BLaER1 treated with 17β-estradiol and CSF1 and Interleukin-3, amounts not matched to agents 10 nM and 100 nM (cell line): ENCODE results near the gene GZMM.

ENCODE experiments used
- H3K27ac ChIP-seq, 11 experiments: shearing (Covaris generic); formaldehyde crosslinking; 2 replicates each; pipeline ENCODE4 v1.8.1; 2022
- H3K27me3 ChIP-seq, 11 experiments: shearing (Covaris generic); formaldehyde crosslinking; 2 replicates each; pipeline ENCODE4 v1.8.1; 2022
- H3K36me3 ChIP-seq, 11 experiments: shearing (Covaris generic); formaldehyde crosslinking; 2 replicates each; pipeline ENCODE4 v1.8.1; 2022
- H3K4me1 ChIP-seq, 10 experiments: shearing (Covaris generic); formaldehyde crosslinking; 2 replicates each; pipeline ENCODE4 v1.8.1; 2022
- H3K4me2 ChIP-seq, 11 experiments: shearing (Covaris generic); formaldehyde crosslinking; 2 replicates each; pipeline ENCODE4 v1.8.1; 2022
- H3K4me3 ChIP-seq, 10 experiments: shearing (Covaris generic); formaldehyde crosslinking; 2 replicates each; pipeline ENCODE4 v1.8.1; 2022
- H3K9ac ChIP-seq, 11 experiments: shearing (Covaris generic); formaldehyde crosslinking; 2 replicates each; pipeline ENCODE4 v1.8.1; 2022
- H3K9me3 ChIP-seq, 11 experiments: shearing (Covaris generic); formaldehyde crosslinking; replicated peaks in 1 of 11; 2 replicates each; pipeline ENCODE4 v1.8.1; 2022
- H4K20me1 ChIP-seq, 11 experiments: shearing (Covaris generic); formaldehyde crosslinking; 2 replicates each; pipeline ENCODE4 v1.8.1; 2022
- Cebpa-rat ChIP-seq, 11 experiments: shearing (Covaris generic); IDR thresholded peaks; 2 replicates each; pipeline ENCODE4 v1.8.1; 2022

The GZMM gene

GRCh38 chr19:558770-559439 lies 15.1 kb downstream of the GZMM start:
- H3K36me3 ChIP-seq, result peaks cover 0 to 17% (median 9%) of the 10 kb centered on the region in 11 experiments; a peak in 8 of 22 replicates
- peak overlapping the region in 5 of 11 experiments; percentile 16 to 48 (median 35); a peak in 8 of 22 replicates for H3K27ac ChIP-seq

GRCh38 chr19:560121-560520 lies 16.3 kb downstream of the GZMM start:
- no peak for TF ChIP-seq Cebpa-rat (IDR thresholded peaks at IDR 0.05)
- peaks cover 0 to 17% (median 9%) of the 10 kb centered on the region in 11 experiments; a peak in 8 of 22 replicates for H3K36me3 ChIP-seq
- H3K4me1 ChIP-seq, result peaks cover 0 to 32% (median 21%) of the 10 kb centered on the region in 10 experiments; a peak in 14 of 20 replicates
- no peak overlapping the region for H3K9ac ChIP-seq
- no peak overlapping the region for H3K4me3 ChIP-seq
- H3K4me2 ChIP-seq, result peak overlapping the region in 4 of 11 experiments; percentile 42 to 60 (median 50); a peak in 4 of 22 replicates
- no peak overlapping the region for H3K27ac ChIP-seq
- no peaks in the 10 kb centered on the region for H4K20me1 ChIP-seq
- H3K27me3 ChIP-seq, result no peaks in the 10 kb centered on the region
- H3K9me3 ChIP-seq, result peaks cover 5 to 29% (median 26%) of the 10 kb centered on the region in 11 experiments; a peak in 21 of 22 replicates

More at GRCh38 chr19:558770-559439, 15.1 kb downstream of the GZMM start:
- Histone ChIP-seq H4K20me1 (no peaks in the 10 kb centered on the region), H3K4me1 (peaks cover 0 to 32% (median 21%) of the 10 kb centered on the region in 10 experiments; a peak in 14 of 20 replicates), H3K27me3 (no peaks in the 10 kb centered on the region), H3K9ac (peak overlapping the region in 8 of 11 experiments; percentile 19 to 52 (median 40); a peak in 9 of 22 replicates), H3K4me3 (no peak overlapping the region), H3K4me2 (peak overlapping the region in 7 of 11 experiments; percentile 26 to 60 (median 45); a peak in 12 of 22 replicates), H3K9me3 (peaks cover 5 to 29% (median 26%) of the 10 kb centered on the region in 11 experiments; a peak in 21 of 22 replicates)
- TF ChIP-seq Cebpa-rat (IDR thresholded peaks at IDR 0.05), result no peak

- no peak overlapping the region for H3K4me3 ChIP-seq
- no peak for TF ChIP-seq Cebpa-rat (IDR thresholded peaks at IDR 0.05)
- H4K20me1 ChIP-seq, result no peaks in the 10 kb centered on the region
- no peak overlapping the region for H3K27ac ChIP-seq
- peaks cover 5 to 34% (median 20%) of the 10 kb centered on the region in 11 experiments; a peak in 21 of 22 replicates for H3K9me3 ChIP-seq
- peaks cover 0 to 10% (median 6%) of the 10 kb centered on the region in 10 experiments; a peak in 13 of 20 replicates for H3K4me1 ChIP-seq
- H3K9ac ChIP-seq, result no peak overlapping the region
- no peak overlapping the region for H3K4me2 ChIP-seq
- no peaks in the 10 kb centered on the region for H3K27me3 ChIP-seq
- peaks cover 0 to 17% (median 9%) of the 10 kb centered on the region in 11 experiments; a peak in 8 of 22 replicates for H3K36me3 ChIP-seq
Observed at GRCh38 chr19:566403-566802, 22.6 kb downstream of the GZMM start.

- Histone ChIP-seq H3K27ac (no peak overlapping the region), H3K4me2 (no peak overlapping the region)
Observed at GRCh38 chr19:566844-567243, 23.0 kb downstream of the GZMM start.

GRCh38 chr19:567296-567900 lies 23.5 kb downstream of the GZMM start:
- no peak overlapping the region for H3K9ac ChIP-seq
- H3K27ac ChIP-seq, result no peak overlapping the region
- H3K4me1 ChIP-seq, result peaks cover 0 to 15% (median 9%) of the 10 kb centered on the region in 10 experiments; a peak in 13 of 20 replicates
- no peak for TF ChIP-seq Cebpa-rat (IDR thresholded peaks at IDR 0.05)
- no peak overlapping the region for H3K4me3 ChIP-seq
- no peaks in the 10 kb centered on the region for H3K27me3 ChIP-seq
- peaks cover 0 to 12% (median 5%) of the 10 kb centered on the region in 11 experiments; a peak in 8 of 22 replicates for H3K36me3 ChIP-seq
- no peak overlapping the region for H3K4me2 ChIP-seq
- H4K20me1 ChIP-seq, result no peaks in the 10 kb centered on the region
- H3K9me3 ChIP-seq, result peaks cover 5 to 24% (median 12%) of the 10 kb centered on the region in 11 experiments; a peak in 20 of 22 replicates

More at GRCh38 chr19:566844-567243, 23.0 kb downstream of the GZMM start:
- H4K20me1 ChIP-seq, result no peaks in the 10 kb centered on the region
- no peak overlapping the region for H3K4me3 ChIP-seq
- peaks cover 0 to 17% (median 9%) of the 10 kb centered on the region in 11 experiments; a peak in 8 of 22 replicates for H3K36me3 ChIP-seq
- H3K27me3 ChIP-seq, result no peaks in the 10 kb centered on the region
- H3K4me1 ChIP-seq, result peaks cover 0 to 14% (median 9%) of the 10 kb centered on the region in 10 experiments; a peak in 13 of 20 replicates
- H3K9me3 ChIP-seq, result peaks cover 5 to 30% (median 17%) of the 10 kb centered on the region in 11 experiments; a peak in 21 of 22 replicates
- no peak overlapping the region for H3K9ac ChIP-seq
- no peak for TF ChIP-seq Cebpa-rat (IDR thresholded peaks at IDR 0.05)

GRCh38 chr19:570251-570686 lies 26.4 kb downstream of the GZMM start:
- H3K36me3 ChIP-seq, result no peaks in the 10 kb centered on the region
- no peak overlapping the region for H3K4me3 ChIP-seq
- H3K27ac ChIP-seq, result no peak overlapping the region
- no peaks in the 10 kb centered on the region for H3K27me3 ChIP-seq
- H3K4me1 ChIP-seq, result peaks cover 18 to 34% (median 28%) of the 10 kb centered on the region in 10 experiments
- no peak overlapping the region for H3K9ac ChIP-seq
- H3K4me2 ChIP-seq, result no peak overlapping the region
- TF ChIP-seq Cebpa-rat (IDR thresholded peaks at IDR 0.05), result no peak
- peaks cover 0 to 11% (median 0%) of the 10 kb centered on the region in 11 experiments; a peak in 5 of 22 replicates for H3K9me3 ChIP-seq
- H4K20me1 ChIP-seq, result peaks cover 18 to 28% (median 27%) of the 10 kb centered on the region in 11 experiments

- Histone ChIP-seq H3K36me3 (peaks cover 0 to 4% (median under 1%) of the 10 kb centered on the region in 11 experiments; a peak in 5 of 22 replicates), H3K9ac (peak overlapping the region; percentile 74 to 99 (median 95)), H3K9me3 (peaks cover 0 to 11% (median 0%) of the 10 kb centered on the region in 11 experiments; a peak in 5 of 22 replicates), H3K27me3 (no peaks in the 10 kb centered on the region), H3K4me3 (peak overlapping the region; percentile 96 to 100 (median 98)), H3K27ac (peak overlapping the region; percentile 66 to 95 (median 86)), H4K20me1 (peaks cover 25 to 36% (median 35%) of the 10 kb centered on the region in 11 experiments), H3K4me2 (peak overlapping the region; percentile 84 to 98 (median 93)), H3K4me1 (peaks cover 24 to 40% (median 35%) of the 10 kb centered on the region in 10 experiments)
- TF ChIP-seq Cebpa-rat (IDR thresholded peaks at IDR 0.05), result no peak
Observed at GRCh38 chr19:570937-571565, 27.2 kb downstream of the GZMM start.

GRCh38 chr19:571566-571974 lies 27.7 kb downstream of the GZMM start:
- H3K4me1 ChIP-seq, result peaks cover 30 to 45% (median 40%) of the 10 kb centered on the region in 10 experiments
- peak overlapping the region; percentile 96 to 100 (median 98) for H3K4me3 ChIP-seq
- peak overlapping the region; percentile 84 to 98 (median 93) for H3K4me2 ChIP-seq
- H4K20me1 ChIP-seq, result peaks cover 30 to 41% (median 40%) of the 10 kb centered on the region in 11 experiments
- H3K27ac ChIP-seq, result peak overlapping the region; percentile 66 to 95 (median 86)
- H3K36me3 ChIP-seq, result peaks cover 0 to 9% (median 4%) of the 10 kb centered on the region in 11 experiments; a peak in 11 of 22 replicates
- no peak for TF ChIP-seq Cebpa-rat (IDR thresholded peaks at IDR 0.05)
- peaks cover 0 to 11% (median 0%) of the 10 kb centered on the region in 11 experiments; a peak in 5 of 22 replicates for H3K9me3 ChIP-seq
- no peaks in the 10 kb centered on the region for H3K27me3 ChIP-seq
- H3K9ac ChIP-seq, result peak overlapping the region; percentile 74 to 99 (median 95)
